ENCODE results near the gene CECR2. TPM values are rescaled to one million over a fixed set of nuclear protein-coding genes. Genes with fewer than 3 reads are reported as not detected.

CECR2 gene
- total and polyA plus RNA-seq, 7 experiments from 2014 or later: 0.08 to 0.37 (median 0.15) TPM; not detected in 4

GRCh38 chr22:17359501-17359900 lies 9.8 kb upstream of the CECR2 start:
- CTCF ChIA-PET: no interaction called here

GRCh38 chr22:17366329-17366728 lies 2.9 kb upstream of the CECR2 start:
- POLR2A ChIA-PET: interaction anchor here (0.6 kb wide), 1 partner anchor 211 kb away, joined by 3 read pairs; no protein-coding TSS in a partner anchor
- peaks cover 0 to 7% (median 0%) of the 10 kb centered on the region in 11 donors for H3K9me3 Mint-ChIP-seq

More at GRCh38 chr22:17359501-17359900, 9.8 kb upstream of the CECR2 start:
- Mint-ChIP-seq H3K27me3 (peaks cover 0 to 12% (median 5%) of the 10 kb centered on the region in 5 donors), H3K9me3 (peaks cover 0 to 2% (median 0%) of the 10 kb centered on the region in 11 donors), H3K4me1 (peaks cover 0 to 2% (median 0%) of the 10 kb centered on the region in 7 donors), H3K4me3 (no peak overlapping the region), H3K27ac (no peak overlapping the region), H3K36me3 (peaks cover 0 to 7% (median 0%) of the 10 kb centered on the region in 5 donors)
- no peak for ATAC-seq
- DNase-seq: no peak
- no peak overlapping the region for H3K27ac ChIP-seq (ENCODE audit: low read depth, low read length)
- no peak overlapping the region for H3K4me3 ChIP-seq (ENCODE audit: low read length)
- H3K36me3 ChIP-seq (ENCODE audit: control insufficient read depth in 2 of 3, insufficient read depth in 3 of 3, low read length in 3 of 3): no peaks in the 10 kb centered on the region
- POLR2A ChIA-PET: no interaction called here
- intact Hi-C loops (cut with micrococcal nuclease): no loop called here
- no peaks in the 10 kb centered on the region for H3K4me1 ChIP-seq (ENCODE audit: control insufficient read depth in 2 of 2, insufficient read depth in 2 of 2, low read length in 2 of 2)
- H3K9me3 ChIP-seq (ENCODE audit: control insufficient read depth in 2 of 3, low read length in 3 of 3): no peaks in the 10 kb centered on the region
- H3K27me3 ChIP-seq (ENCODE audit: control insufficient read depth in 2 of 2, insufficient read depth in 2 of 2, low read length in 2 of 2): no peaks in the 10 kb centered on the region

GRCh38 chr22:17366830-17367229 lies 2.4 kb upstream of the CECR2 start:
- Mint-ChIP-seq H3K9me3 (peaks cover 0 to 7% (median 0%) of the 10 kb centered on the region in 11 donors), H3K4me1 (peaks cover 13 to 35% (median 28%) of the 10 kb centered on the region in 7 donors), H3K4me3 (peak overlapping the region in 7 of 10 donors; percentile 2 to 69 (median 21)), H3K27me3 (peaks cover 44 to 67% (median 55%) of the 10 kb centered on the region in 5 donors), H3K27ac (no peak overlapping the region), H3K36me3 (peaks cover 0 to 2% (median 0%) of the 10 kb centered on the region in 5 donors)
- Histone ChIP-seq H3K4me3 (ENCODE audit: low read length) (no peak overlapping the region), H3K9me3 (ENCODE audit: control insufficient read depth in 2 of 3, low read length in 3 of 3) (no peaks in the 10 kb centered on the region), H3K36me3 (ENCODE audit: control insufficient read depth in 2 of 3, insufficient read depth in 3 of 3, low read length in 3 of 3) (no peaks in the 10 kb centered on the region), H3K27ac (ENCODE audit: low read depth, low read length) (no peak overlapping the region), H3K27me3 (ENCODE audit: control insufficient read depth in 2 of 2, insufficient read depth in 2 of 2, low read length in 2 of 2) (peaks cover 0 to 16% of the 10 kb centered on the region in 2 donors), H3K4me1 (ENCODE audit: control insufficient read depth in 2 of 2, insufficient read depth in 2 of 2, low read length in 2 of 2) (peaks cover 0 to 14% of the 10 kb centered on the region in 2 donors)
- ATAC-seq (no peak), DNase-seq (peak in 3 of 9 donors; percentile 16 to 37 (median 18))
- ChIA-PET CTCF (interaction anchor here (0.6 kb wide), 1 partner anchor 99 kb away, joined by 3 read pairs; no protein-coding TSS in a partner anchor), POLR2A (no interaction called here)
- intact Hi-C loops (cut with micrococcal nuclease): loop anchor here (1.0 to 10.0 kb wide), 5 partner anchors 100 to 710 kb away; partner anchors contain the start of genes ADA2 (in 1 of the 2), IL17RA (in 1 of the 2) and PEX26 (in 1 of the 2)

More at GRCh38 chr22:17366329-17366728, 2.9 kb upstream of the CECR2 start:
- H3K27ac ChIP-seq (ENCODE audit: low read depth, low read length): no peak overlapping the region
- no peaks in the 10 kb centered on the region for H3K9me3 ChIP-seq (ENCODE audit: control insufficient read depth in 2 of 3, low read length in 3 of 3)
- no peaks in the 10 kb centered on the region for H3K36me3 ChIP-seq (ENCODE audit: control insufficient read depth in 2 of 3, insufficient read depth in 3 of 3, low read length in 3 of 3)
- peaks cover 0 to 13% of the 10 kb centered on the region in 2 donors for H3K27me3 ChIP-seq (ENCODE audit: control insufficient read depth in 2 of 2, insufficient read depth in 2 of 2, low read length in 2 of 2)
- intact Hi-C loops (cut with micrococcal nuclease): loop anchor here (5.0 to 10.0 kb wide), 4 partner anchors 99 to 711 kb away; partner anchors contain the start of genes ADA2 (in 1 of the 2), IL17RA (in 1 of the 2) and PEX26 (in 1 of the 2)
- DNase-seq (no peak), ATAC-seq (no peak)
- Mint-ChIP-seq H3K27me3 (peaks cover 39 to 62% (median 52%) of the 10 kb centered on the region in 5 donors), H3K4me3 (peak overlapping the region in 3 of 10 donors; percentile 1 to 50 (median 24)), H3K36me3 (peaks cover 0 to 2% (median 0%) of the 10 kb centered on the region in 5 donors), H3K4me1 (peaks cover 13 to 35% (median 28%) of the 10 kb centered on the region in 7 donors), H3K27ac (no peak overlapping the region)
- CTCF ChIA-PET: no interaction called here
- peaks cover 0 to 14% of the 10 kb centered on the region in 2 donors for H3K4me1 ChIP-seq (ENCODE audit: control insufficient read depth in 2 of 2, insufficient read depth in 2 of 2, low read length in 2 of 2)
- no peak overlapping the region for H3K4me3 ChIP-seq (ENCODE audit: low read length)

GRCh38 chr22:17368144-17368543 lies 1.1 kb upstream of the CECR2 start:
- peak overlapping the region in 1 of 9 donors; percentile 7 for H3K27ac Mint-ChIP-seq
- H3K4me3 Mint-ChIP-seq: peak overlapping the region; percentile 72 to 86 (median 81)
- Histone ChIP-seq H3K36me3 (ENCODE audit: control insufficient read depth in 2 of 3, insufficient read depth in 3 of 3, low read length in 3 of 3) (no peaks in the 10 kb centered on the region), H3K27me3 (ENCODE audit: control insufficient read depth in 2 of 2, insufficient read depth in 2 of 2, low read length in 2 of 2) (peaks cover 0 to 16% of the 10 kb centered on the region in 2 donors), H3K4me1 (ENCODE audit: control insufficient read depth in 2 of 2, insufficient read depth in 2 of 2, low read length in 2 of 2) (peaks cover 0 to 14% of the 10 kb centered on the region in 2 donors), H3K27ac (ENCODE audit: low read depth, low read length) (no peak overlapping the region), H3K9me3 (ENCODE audit: control insufficient read depth in 2 of 3, low read length in 3 of 3) (no peaks in the 10 kb centered on the region), H3K4me3 (ENCODE audit: low read length) (no peak overlapping the region)
- intact Hi-C loops (cut with micrococcal nuclease): loop anchor here (2.0 to 10.0 kb wide), 6 partner anchors 87 to 709 kb away; partner anchors contain the start of genes ADA2 (in 2 of the 2), IL17RA (in 1 of the 2) and PEX26 (in 1 of the 2)
- ATAC-seq (no peak), DNase-seq (no peak)
- H3K4me1 Mint-ChIP-seq: peaks cover 13 to 35% (median 28%) of the 10 kb centered on the region in 7 donors
- POLR2A ChIA-PET: no interaction called here
- CTCF ChIA-PET: no interaction called here
- peaks cover 0 to 7% (median 0%) of the 10 kb centered on the region in 11 donors for H3K9me3 Mint-ChIP-seq
- peaks cover 0 to 2% (median 0%) of the 10 kb centered on the region in 5 donors for H3K36me3 Mint-ChIP-seq
- peaks cover 47 to 63% (median 53%) of the 10 kb centered on the region in 5 donors for H3K27me3 Mint-ChIP-seq

GRCh38 chr22:17368554-17369438 lies 464 bp upstream of the CECR2 start:
- Histone ChIP-seq H3K27ac (ENCODE audit: low read depth, low read length) (no peak overlapping the region), H3K36me3 (ENCODE audit: control insufficient read depth in 2 of 3, insufficient read depth in 3 of 3, low read length in 3 of 3) (no peaks in the 10 kb centered on the region), H3K4me3 (ENCODE audit: low read length) (no peak overlapping the region), H3K9me3 (ENCODE audit: control insufficient read depth in 2 of 3, low read length in 3 of 3) (no peaks in the 10 kb centered on the region), H3K27me3 (ENCODE audit: control insufficient read depth in 2 of 2, insufficient read depth in 2 of 2, low read length in 2 of 2) (peaks cover 0 to 16% of the 10 kb centered on the region in 2 donors), H3K4me1 (ENCODE audit: control insufficient read depth in 2 of 2, insufficient read depth in 2 of 2, low read length in 2 of 2) (peaks cover 0 to 14% of the 10 kb centered on the region in 2 donors)
- intact Hi-C loops (cut with micrococcal nuclease): loop anchor here (2.0 to 10.0 kb wide), 6 partner anchors 88 to 709 kb away; partner anchors contain the start of genes ADA2 (in 2 of the 2), IL17RA (in 1 of the 2) and PEX26 (in 1 of the 2)
- ChIA-PET POLR2A (interaction anchor here (0.5 kb wide), 1 partner anchor 31 kb away, joined by 3 read pairs; no protein-coding TSS in a partner anchor), CTCF (no interaction called here)
- peak overlapping the region in 2 of 9 donors; percentile 38 to 55 for H3K27ac Mint-ChIP-seq
- peaks cover 53 to 68% (median 54%) of the 10 kb centered on the region in 5 donors for H3K27me3 Mint-ChIP-seq
- peak; percentile 6 for ATAC-seq
- peak overlapping the region; percentile 75 to 86 (median 81) for H3K4me3 Mint-ChIP-seq
- peak in 3 of 9 donors; percentile 9 to 26 (median 16) for DNase-seq
- H3K36me3 Mint-ChIP-seq: peaks cover 0 to 2% (median 0%) of the 10 kb centered on the region in 5 donors
- H3K9me3 Mint-ChIP-seq: peaks cover 0 to 7% (median 0%) of the 10 kb centered on the region in 11 donors
- H3K4me1 Mint-ChIP-seq: peaks cover 13 to 35% (median 28%) of the 10 kb centered on the region in 7 donors

All from naive thymus-derived CD4-positive, alpha-beta T cell (primary cell).